ENCODE measurements around the gene FEN1.

Gene FEN1

GRCh38 chr11:61826930-61827570, 34.3 kb downstream of the FEN1 start:
- DNase-seq: no peak

GRCh38 chr11:61827571-61828378, 35.1 kb downstream of the FEN1 start, which contains the start of gene FADS2:
Gene FADS2 (plus strand): TSS chr11:61828300. CDS start chr11:61828391, 91 bp downstream.
- peak; percentile 88 for DNase-seq

- no peak for DNase-seq
Observed at GRCh38 chr11:61828379-61828628, 35.6 kb downstream of the FEN1 start.

- peak; percentile 79 for DNase-seq
Observed at GRCh38 chr11:61828629-61829407, 36.1 kb downstream of the FEN1 start.

GRCh38 chr11:61829806-61830205, 37.1 kb downstream of the FEN1 start:
- no peak for DNase-seq

- no peak for DNase-seq
Observed at GRCh38 chr11:61830237-61831105, 37.8 kb downstream of the FEN1 start.

- DNase-seq: no peak
Observed at GRCh38 chr11:61832207-61832606, 39.5 kb downstream of the FEN1 start.

- DNase-seq: no peak
Observed at GRCh38 chr11:61832754-61833153, 40.0 kb downstream of the FEN1 start.

- DNase-seq: no peak
Observed at GRCh38 chr11:61833471-61833870, 40.8 kb downstream of the FEN1 start.

GRCh38 chr11:61833926-61834277, 41.2 kb downstream of the FEN1 start:
- no peak for DNase-seq

- DNase-seq: peak; percentile 77
Observed at GRCh38 chr11:61834278-61835048, 41.8 kb downstream of the FEN1 start.

- DNase-seq: no peak
Observed at GRCh38 chr11:61836193-61836592, 43.5 kb downstream of the FEN1 start.

- DNase-seq: no peak
Observed at GRCh38 chr11:61837411-61838005, 44.8 kb downstream of the FEN1 start.

GRCh38 chr11:61838501-61838900, 45.8 kb downstream of the FEN1 start:
- DNase-seq: no peak

- DNase-seq: no peak
Observed at GRCh38 chr11:61838921-61839320, 46.2 kb downstream of the FEN1 start.

GRCh38 chr11:61839742-61840141, 47.0 kb downstream of the FEN1 start:
- DNase-seq: no peak

- DNase-seq: no peak
Observed at GRCh38 chr11:61840371-61840770, 47.7 kb downstream of the FEN1 start.

GRCh38 chr11:61841636-61842527, 49.2 kb downstream of the FEN1 start:
- DNase-seq: no peak

GRCh38 chr11:61842528-61842820, 49.8 kb downstream of the FEN1 start:
- no peak for DNase-seq

GRCh38 chr11:61844909-61845565, 52.3 kb downstream of the FEN1 start:
- DNase-seq: no peak
